Measurements from ENCODE around the gene UFD1.

Gene UFD1

DNA sequence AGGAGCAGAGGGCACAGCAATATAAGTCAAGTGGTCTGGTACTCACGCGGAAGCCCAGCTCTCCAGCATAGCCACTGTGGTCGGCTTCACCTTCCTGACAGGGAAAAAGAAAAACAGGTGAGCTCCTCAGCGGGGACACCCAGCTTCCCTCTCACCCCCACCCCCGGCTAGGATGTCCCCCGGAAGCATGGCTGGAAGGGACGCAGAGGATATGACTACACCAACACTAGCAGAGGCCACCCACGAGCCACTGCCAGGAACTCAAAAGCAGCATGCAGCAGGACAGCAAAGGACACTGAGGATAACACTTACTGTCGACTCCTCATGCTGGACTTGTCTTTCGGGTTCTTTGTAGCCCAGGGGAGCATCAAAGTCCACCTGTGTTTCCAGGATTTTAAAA lies 22.5 kb downstream of the UFD1 start:
- Histone ChIP-seq H3K79me2 (ENCODE audit: insufficient read depth, low read depth) (no peaks in the 10 kb centered on the region), H3K9ac (no peak overlapping the region), H2AFZ (ENCODE audit: low read depth) (no peak overlapping the region), H4K20me1 (ENCODE audit: insufficient read depth) (no peaks in the 10 kb centered on the region), H3K27me3 (ENCODE audit: insufficient read depth, low read depth) (no peaks in the 10 kb centered on the region), H3K4me3 (IDR thresholded peaks at IDR 0.05; ENCODE audit: insufficient read depth, low read depth, low read length) (no peak overlapping the region), H3K4me2 (no peak overlapping the region), H3K27ac (no peak overlapping the region), H3K4me1 (ENCODE audit: low read depth, poor library complexity, severe bottlenecking) (no peaks in the 10 kb centered on the region), H3K36me3 (ENCODE audit: insufficient read depth) (no peaks in the 10 kb centered on the region)
- TF ChIP-seq, protein P1, sequence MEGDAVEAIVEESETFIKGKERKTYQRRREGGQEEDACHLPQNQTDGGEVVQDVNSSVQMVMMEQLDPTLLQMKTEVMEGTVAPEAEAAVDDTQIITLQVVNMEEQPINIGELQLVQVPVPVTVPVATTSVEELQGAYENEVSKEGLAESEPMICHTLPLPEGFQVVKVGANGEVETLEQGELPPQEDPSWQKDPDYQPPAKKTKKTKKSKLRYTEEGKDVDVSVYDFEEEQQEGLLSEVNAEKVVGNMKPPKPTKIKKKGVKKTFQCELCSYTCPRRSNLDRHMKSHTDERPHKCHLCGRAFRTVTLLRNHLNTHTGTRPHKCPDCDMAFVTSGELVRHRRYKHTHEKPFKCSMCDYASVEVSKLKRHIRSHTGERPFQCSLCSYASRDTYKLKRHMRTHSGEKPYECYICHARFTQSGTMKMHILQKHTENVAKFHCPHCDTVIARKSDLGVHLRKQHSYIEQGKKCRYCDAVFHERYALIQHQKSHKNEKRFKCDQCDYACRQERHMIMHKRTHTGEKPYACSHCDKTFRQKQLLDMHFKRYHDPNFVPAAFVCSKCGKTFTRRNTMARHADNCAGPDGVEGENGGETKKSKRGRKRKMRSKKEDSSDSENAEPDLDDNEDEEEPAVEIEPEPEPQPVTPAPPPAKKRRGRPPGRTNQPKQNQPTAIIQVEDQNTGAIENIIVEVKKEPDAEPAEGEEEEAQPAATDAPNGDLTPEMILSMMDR (conservative IDR thresholded peaks at IDR 0.05; ENCODE audit: low read depth, low read length): no peak

DNA sequence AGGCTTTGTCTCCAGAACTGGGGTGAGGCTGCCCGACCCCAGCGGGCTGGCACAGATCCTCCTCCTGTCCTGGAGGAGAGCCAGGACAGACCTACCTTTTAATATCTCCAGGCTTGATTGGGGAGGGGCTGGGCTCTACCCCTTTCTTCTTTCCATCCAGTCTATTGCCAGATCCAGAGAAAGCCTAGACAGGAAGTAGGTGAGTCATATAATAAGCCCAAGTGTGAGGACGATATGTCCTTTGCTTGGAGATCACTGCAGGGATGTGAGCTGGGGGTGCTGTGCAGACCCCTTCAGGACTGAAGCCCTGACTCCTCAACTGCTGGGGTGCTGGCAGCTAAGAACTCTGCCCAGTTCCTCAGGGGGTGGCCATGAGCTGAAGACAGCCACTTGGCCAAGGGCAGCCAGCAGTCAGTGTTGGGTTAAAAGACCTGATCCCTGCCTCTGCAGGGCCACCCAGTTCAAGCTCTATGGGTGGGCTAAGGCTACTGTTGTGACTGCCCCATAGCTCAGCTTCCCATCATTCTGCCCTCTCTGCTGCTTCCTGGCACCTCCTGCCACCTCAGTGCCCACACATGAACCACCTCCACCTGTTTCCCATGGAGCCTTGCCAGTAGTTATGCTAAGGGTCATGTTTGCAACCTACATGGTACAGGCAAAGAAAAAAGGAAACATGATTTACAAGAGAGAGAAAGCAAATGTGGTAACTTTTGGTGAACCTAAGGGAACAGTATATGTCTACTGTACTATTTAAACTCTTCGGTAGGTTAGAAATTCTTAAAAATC lies 23.2 kb downstream of the UFD1 start:
- Histone ChIP-seq H3K79me2 (ENCODE audit: insufficient read depth, low read depth) (no peaks in the 10 kb centered on the region), H3K27me3 (ENCODE audit: insufficient read depth, low read depth) (no peaks in the 10 kb centered on the region), H2AFZ (ENCODE audit: low read depth) (no peak overlapping the region), H3K27ac (no peak overlapping the region), H3K36me3 (ENCODE audit: insufficient read depth) (no peaks in the 10 kb centered on the region), H3K4me2 (no peak overlapping the region), H3K4me3 (IDR thresholded peaks at IDR 0.05; ENCODE audit: insufficient read depth, low read depth, low read length) (no peak overlapping the region), H4K20me1 (ENCODE audit: insufficient read depth) (no peaks in the 10 kb centered on the region), H3K9ac (no peak overlapping the region), H3K4me1 (ENCODE audit: low read depth, poor library complexity, severe bottlenecking) (no peaks in the 10 kb centered on the region)
- TF ChIP-seq, protein P1 (conservative IDR thresholded peaks at IDR 0.05; ENCODE audit: low read depth, low read length): no peak

DNA sequence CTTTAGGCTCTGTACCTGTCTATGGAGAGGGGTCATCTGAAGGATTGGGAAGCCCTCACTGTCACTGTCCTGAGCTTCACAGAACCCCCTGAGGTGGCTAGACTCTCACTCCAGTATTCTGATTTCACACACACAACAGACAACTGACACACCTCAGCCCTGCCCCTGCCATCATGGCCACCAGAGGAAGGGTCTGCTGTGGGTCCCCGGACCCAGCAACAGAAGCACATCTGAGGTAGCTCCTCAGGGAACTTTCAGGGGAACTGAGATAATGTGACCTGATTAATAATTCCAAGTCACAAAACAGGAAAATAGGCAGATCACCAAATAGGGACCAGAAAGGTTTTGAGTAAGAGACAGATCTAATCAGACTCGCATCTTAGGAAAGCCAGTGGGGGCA lies 24.0 kb downstream of the UFD1 start:
- H3K4me2 ChIP-seq: no peak overlapping the region
- H3K27me3 ChIP-seq (ENCODE audit: insufficient read depth, low read depth): no peaks in the 10 kb centered on the region
- no peaks in the 10 kb centered on the region for H4K20me1 ChIP-seq (ENCODE audit: insufficient read depth)
- no peaks in the 10 kb centered on the region for H3K79me2 ChIP-seq (ENCODE audit: insufficient read depth, low read depth)
- H3K9ac ChIP-seq: no peak overlapping the region
- H2AFZ ChIP-seq (ENCODE audit: low read depth): no peak overlapping the region
- no peaks in the 10 kb centered on the region for H3K36me3 ChIP-seq (ENCODE audit: insufficient read depth)
- no peaks in the 10 kb centered on the region for H3K4me1 ChIP-seq (ENCODE audit: low read depth, poor library complexity, severe bottlenecking)
- no peak overlapping the region for H3K4me3 ChIP-seq (IDR thresholded peaks at IDR 0.05; ENCODE audit: insufficient read depth, low read depth, low read length)
- TF ChIP-seq, protein P1 (conservative IDR thresholded peaks at IDR 0.05; ENCODE audit: low read depth, low read length): no peak
- H3K27ac ChIP-seq: no peak overlapping the region

DNA sequence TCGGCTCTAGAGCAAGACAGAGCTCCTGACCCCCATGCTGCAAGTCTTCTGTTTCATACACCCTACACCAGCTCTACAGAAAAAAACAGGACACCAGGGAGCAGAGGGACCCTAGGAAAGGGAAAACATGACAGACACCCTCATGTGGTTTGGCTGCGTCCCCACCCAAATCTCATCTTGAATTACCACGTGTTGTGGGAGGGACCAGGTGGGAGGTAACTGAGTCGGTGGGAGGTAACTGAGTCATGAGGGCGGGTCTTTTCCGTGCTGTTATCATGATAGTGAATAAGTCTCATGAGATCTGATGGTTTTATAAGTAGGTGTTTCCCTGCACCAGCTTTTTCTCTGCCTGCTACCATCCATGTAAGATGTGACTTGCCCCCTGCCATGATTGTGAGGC lies 24.8 kb downstream of the UFD1 start:
- H4K20me1 ChIP-seq (ENCODE audit: insufficient read depth): no peaks in the 10 kb centered on the region
- H3K4me2 ChIP-seq: no peak overlapping the region
- H3K27me3 ChIP-seq (ENCODE audit: insufficient read depth, low read depth): no peaks in the 10 kb centered on the region
- no peak overlapping the region for H3K9ac ChIP-seq
- H3K4me3 ChIP-seq (IDR thresholded peaks at IDR 0.05; ENCODE audit: insufficient read depth, low read depth, low read length): no peak overlapping the region
- H3K27ac ChIP-seq: no peak overlapping the region
- 0 out of 2 replicates have a peak, but pooled peaks cover 3% of the 10 kb centered on the region for H3K79me2 ChIP-seq (ENCODE audit: insufficient read depth, low read depth)
- H2AFZ ChIP-seq (ENCODE audit: low read depth): no peak overlapping the region
- H3K4me1 ChIP-seq (ENCODE audit: low read depth, poor library complexity, severe bottlenecking): peaks cover 8% of the 10 kb centered on the region
- no peaks in the 10 kb centered on the region for H3K36me3 ChIP-seq (ENCODE audit: insufficient read depth)
- TF ChIP-seq, protein P1 (conservative IDR thresholded peaks at IDR 0.05; ENCODE audit: low read depth, low read length): no peak

Data from KMS-11 (cell line).